WTC11 (cell line): ENCODE measurements around the gene KIRREL3. TPM values are rescaled to one million over a fixed set of nuclear protein-coding genes. Genes with fewer than 3 reads are reported as not detected.

Experiments
- ATAC-seq: fragments of 200-7000 bp; cut with Tn5 transposase; 2 replicates; pipeline ENCODE4 v1.10.0; 2021; ENCODE audit warnings: mild to moderate bottlenecking, moderate library complexity
- CTCF ChIA-PET: fragments of 300-600 bp; sonication (Branson Sonifier 250); formaldehyde crosslinking; loops from one replicate; lab custom pipeline; 2021; ENCODE audit warnings: antibody characterized with exemption; lab: Charles Lee
- POLR2A ChIA-PET: fragments of 350-600 bp; sonication (Branson Sonifier 250); formaldehyde crosslinking; loops from one replicate; lab custom pipeline; 2021; ENCODE audit warnings: antibody characterized with exemption; lab: Charles Lee
- DNase-seq: peaks from one replicate; pipeline ENCODE4 v3.0.0; 2021; ENCODE audit warnings: low spot score
- H3K27ac Mint-ChIP-seq: 2 replicates; pipeline ENCODE4 v1.8.0; 2021; ENCODE audit warnings: mixed read lengths
- H3K27me3 Mint-ChIP-seq: 2 replicates; pipeline ENCODE4 v1.8.0; 2021; ENCODE audit warnings: low read depth, mild to moderate bottlenecking, moderate library complexity, mixed read lengths
- H3K36me3 Mint-ChIP-seq: 2 replicates; pipeline ENCODE4 v1.8.0; 2021; ENCODE audit warnings: mixed read lengths
- H3K4me1 Mint-ChIP-seq: 2 replicates; pipeline ENCODE4 v1.8.0; 2022; ENCODE audit warnings: mixed read lengths
- H3K4me3 Mint-ChIP-seq: 2 replicates; pipeline ENCODE4 v1.8.0; 2021; ENCODE audit warnings: mild to moderate bottlenecking, moderate library complexity, mixed read lengths
- H3K9me3 Mint-ChIP-seq: 2 replicates; pipeline ENCODE4 v1.8.0; 2021; ENCODE audit warnings: mixed read lengths
- CREM ChIP-seq: sonication (generic); formaldehyde crosslinking; IDR thresholded peaks from 2 replicates; pipeline ENCODE4 v1.8.1; 2022; ENCODE audit warnings: mild to moderate bottlenecking, missing genetic modification reagents, moderate library complexity
- EMX1 ChIP-seq: fragments of 250-450 bp; sonication (Bioruptor Pico); IDR thresholded peaks from 2 replicates; pipeline ENCODE4 v1.8.0; 2021; ENCODE audit warnings: mild to moderate bottlenecking
- ETV6 ChIP-seq: sonication (generic); formaldehyde crosslinking; IDR thresholded peaks from 2 replicates; pipeline ENCODE4 v1.8.1; 2022; ENCODE audit warnings: mild to moderate bottlenecking, missing genetic modification reagents
- HMGA2 ChIP-seq: fragments of 250-450 bp; sonication (Bioruptor Pico); IDR thresholded peaks from 2 replicates; pipeline ENCODE4 v1.4.0; 2021; ENCODE audit warnings: mild to moderate bottlenecking, moderate library complexity
- KAT7 ChIP-seq: sonication (generic); formaldehyde crosslinking; IDR thresholded peaks from 2 replicates; pipeline ENCODE4 v1.8.1; 2023; ENCODE audit warnings: missing genetic modification reagents, mild to moderate bottlenecking, borderline replicate concordance
- PRRX2 ChIP-seq: fragments of 250-450 bp; sonication (Bioruptor Pico); IDR thresholded peaks from 2 replicates; pipeline ENCODE4 v1.8.0; 2021; ENCODE audit warnings: mild to moderate bottlenecking
- ZBTB21 ChIP-seq: sonication (generic); formaldehyde crosslinking; IDR thresholded peaks from 2 replicates; pipeline ENCODE4 v1.8.1; 2023; ENCODE audit warnings: mild to moderate bottlenecking, missing genetic modification reagents, borderline replicate concordance
- ZNF263 ChIP-seq: sonication (generic); formaldehyde crosslinking; IDR thresholded peaks from 2 replicates; pipeline ENCODE4 v1.8.1; 2022; ENCODE audit warnings: low read depth, mild to moderate bottlenecking, moderate library complexity, missing genetic modification reagents
- ZNF317 ChIP-seq: sonication (generic); formaldehyde crosslinking; IDR thresholded peaks from 2 replicates; pipeline ENCODE4 v1.8.1; 2023; ENCODE audit warnings: low read depth, mild to moderate bottlenecking, moderate library complexity, missing genetic modification reagents, borderline replicate concordance
- ZNF671 ChIP-seq: fragments of 250-450 bp; sonication (Bioruptor Pico); IDR thresholded peaks from 2 replicates; pipeline ENCODE4 v1.8.0; 2021; ENCODE audit warnings: mild to moderate bottlenecking
- total RNA-seq: library from RNA; stranded (reverse); gene quantifications from 3 replicates; pipeline ENCODE4 v1.2.3, GENCODE V29; 2021
- TF ChIP-seq, protein P1 (sequence below): sonication (generic); formaldehyde crosslinking; IDR thresholded peaks from 2 replicates; pipeline ENCODE4 v1.8.1; 2022; ENCODE audit warnings: low read depth, missing genetic modification reagents, borderline replicate concordance
- TF ChIP-seq, protein P2 (sequence below): sonication (generic); formaldehyde crosslinking; IDR thresholded peaks from 2 replicates; pipeline ENCODE4 v1.8.1; 2023; ENCODE audit warnings: mild to moderate bottlenecking, missing genetic modification reagents, borderline replicate concordance
- TF ChIP-seq, protein P3 (sequence below): sonication (generic); formaldehyde crosslinking; IDR thresholded peaks from 2 replicates; pipeline ENCODE4 v1.8.1; 2023; ENCODE audit warnings: mild to moderate bottlenecking, missing genetic modification reagents, moderate library complexity
- TF ChIP-seq, protein P4 (sequence below): fragments of 250-450 bp; sonication (Bioruptor Pico); IDR thresholded peaks from 2 replicates; pipeline ENCODE4 v1.9.0; 2021; ENCODE audit warnings: mild to moderate bottlenecking
- TF ChIP-seq, protein P5 (sequence below): fragments of 200-600 bp; IDR thresholded peaks from 2 replicates; pipeline ENCODE4 v1.8.0; 2022; ENCODE audit warnings: antibody characterized with exemption
- TF ChIP-seq, protein P6 (sequence below): fragments of 250-450 bp; sonication (Bioruptor Pico); IDR thresholded peaks from 2 replicates; pipeline ENCODE4 v1.9.0; 2021; ENCODE audit warnings: mild to moderate bottlenecking, borderline replicate concordance
- TF ChIP-seq, protein P7 (sequence below): sonication (generic); formaldehyde crosslinking; conservative IDR thresholded peaks from 2 replicates; pipeline ENCODE4 v1.8.1; 2022; ENCODE audit warnings: mild to moderate bottlenecking, missing genetic modification reagents
- TF ChIP-seq, protein P8 (sequence below): sonication (generic); formaldehyde crosslinking; IDR thresholded peaks from 2 replicates; pipeline ENCODE4 v1.8.1; 2023; ENCODE audit warnings: mild to moderate bottlenecking, moderate library complexity, missing genetic modification reagents
- TF ChIP-seq, protein P9 (sequence below): sonication (generic); formaldehyde crosslinking; IDR thresholded peaks from 2 replicates; pipeline ENCODE4 v1.8.0; 2022; ENCODE audit warnings: mild to moderate bottlenecking, missing genetic modification reagents

KIRREL3 gene
- total RNA-seq, 1 experiment from 2014 or later = 0.59 TPM

DNA sequence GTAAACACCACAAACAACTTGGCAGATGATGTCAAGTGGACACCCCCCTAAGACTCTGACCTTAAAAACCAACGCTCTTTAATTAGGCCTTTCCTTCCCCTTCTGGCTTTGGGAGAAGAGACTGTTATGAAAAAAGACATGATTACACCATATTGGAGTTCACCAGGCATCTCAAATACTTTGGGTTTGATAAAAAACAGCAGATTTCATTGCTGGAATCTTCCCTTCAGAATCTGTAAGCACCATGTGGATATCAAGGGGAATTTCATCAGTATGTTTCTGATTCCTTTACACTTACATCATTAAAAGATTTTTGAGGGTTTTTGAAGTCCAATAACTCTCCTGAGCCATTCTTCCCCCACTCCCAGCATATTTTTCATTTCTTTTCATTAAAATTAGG is 85.6 kb downstream of the KIRREL3 start (continued):
- TF ChIP-seq, protein P1, sequence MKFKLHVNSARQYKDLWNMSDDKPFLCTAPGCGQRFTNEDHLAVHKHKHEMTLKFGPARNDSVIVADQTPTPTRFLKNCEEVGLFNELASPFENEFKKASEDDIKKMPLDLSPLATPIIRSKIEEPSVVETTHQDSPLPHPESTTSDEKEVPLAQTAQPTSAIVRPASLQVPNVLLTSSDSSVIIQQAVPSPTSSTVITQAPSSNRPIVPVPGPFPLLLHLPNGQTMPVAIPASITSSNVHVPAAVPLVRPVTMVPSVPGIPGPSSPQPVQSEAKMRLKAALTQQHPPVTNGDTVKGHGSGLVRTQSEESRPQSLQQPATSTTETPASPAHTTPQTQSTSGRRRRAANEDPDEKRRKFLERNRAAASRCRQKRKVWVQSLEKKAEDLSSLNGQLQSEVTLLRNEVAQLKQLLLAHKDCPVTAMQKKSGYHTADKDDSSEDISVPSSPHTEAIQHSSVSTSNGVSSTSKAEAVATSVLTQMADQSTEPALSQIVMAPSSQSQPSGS (CRISPR knock-in tag) = no peak
- TF ChIP-seq, protein P2, sequence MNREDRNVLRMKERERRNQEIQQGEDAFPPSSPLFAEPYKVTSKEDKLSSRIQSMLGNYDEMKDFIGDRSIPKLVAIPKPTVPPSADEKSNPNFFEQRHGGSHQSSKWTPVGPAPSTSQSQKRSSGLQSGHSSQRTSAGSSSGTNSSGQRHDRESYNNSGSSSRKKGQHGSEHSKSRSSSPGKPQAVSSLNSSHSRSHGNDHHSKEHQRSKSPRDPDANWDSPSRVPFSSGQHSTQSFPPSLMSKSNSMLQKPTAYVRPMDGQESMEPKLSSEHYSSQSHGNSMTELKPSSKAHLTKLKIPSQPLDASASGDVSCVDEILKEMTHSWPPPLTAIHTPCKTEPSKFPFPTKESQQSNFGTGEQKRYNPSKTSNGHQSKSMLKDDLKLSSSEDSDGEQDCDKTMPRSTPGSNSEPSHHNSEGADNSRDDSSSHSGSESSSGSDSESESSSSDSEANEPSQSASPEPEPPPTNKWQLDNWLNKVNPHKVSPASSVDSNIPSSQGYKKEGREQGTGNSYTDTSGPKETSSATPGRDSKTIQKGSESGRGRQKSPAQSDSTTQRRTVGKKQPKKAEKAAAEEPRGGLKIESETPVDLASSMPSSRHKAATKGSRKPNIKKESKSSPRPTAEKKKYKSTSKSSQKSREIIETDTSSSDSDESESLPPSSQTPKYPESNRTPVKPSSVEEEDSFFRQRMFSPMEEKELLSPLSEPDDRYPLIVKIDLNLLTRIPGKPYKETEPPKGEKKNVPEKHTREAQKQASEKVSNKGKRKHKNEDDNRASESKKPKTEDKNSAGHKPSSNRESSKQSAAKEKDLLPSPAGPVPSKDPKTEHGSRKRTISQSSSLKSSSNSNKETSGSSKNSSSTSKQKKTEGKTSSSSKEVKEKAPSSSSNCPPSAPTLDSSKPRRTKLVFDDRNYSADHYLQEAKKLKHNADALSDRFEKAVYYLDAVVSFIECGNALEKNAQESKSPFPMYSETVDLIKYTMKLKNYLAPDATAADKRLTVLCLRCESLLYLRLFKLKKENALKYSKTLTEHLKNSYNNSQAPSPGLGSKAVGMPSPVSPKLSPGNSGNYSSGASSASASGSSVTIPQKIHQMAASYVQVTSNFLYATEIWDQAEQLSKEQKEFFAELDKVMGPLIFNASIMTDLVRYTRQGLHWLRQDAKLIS (CRISPR knock-in tag) = no peak
- TF ChIP-seq, protein P3, sequence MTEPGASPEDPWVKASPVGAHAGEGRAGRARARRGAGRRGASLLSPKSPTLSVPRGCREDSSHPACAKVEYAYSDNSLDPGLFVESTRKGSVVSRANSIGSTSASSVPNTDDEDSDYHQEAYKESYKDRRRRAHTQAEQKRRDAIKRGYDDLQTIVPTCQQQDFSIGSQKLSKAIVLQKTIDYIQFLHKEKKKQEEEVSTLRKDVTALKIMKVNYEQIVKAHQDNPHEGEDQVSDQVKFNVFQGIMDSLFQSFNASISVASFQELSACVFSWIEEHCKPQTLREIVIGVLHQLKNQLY (CRISPR knock-in tag) = no peak
- no peak for TF ChIP-seq PRRX2 (CRISPR knock-in tag)
- TF ChIP-seq, protein P4, sequence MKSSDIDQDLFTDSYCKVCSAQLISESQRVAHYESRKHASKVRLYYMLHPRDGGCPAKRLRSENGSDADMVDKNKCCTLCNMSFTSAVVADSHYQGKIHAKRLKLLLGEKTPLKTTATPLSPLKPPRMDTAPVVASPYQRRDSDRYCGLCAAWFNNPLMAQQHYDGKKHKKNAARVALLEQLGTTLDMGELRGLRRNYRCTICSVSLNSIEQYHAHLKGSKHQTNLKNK = no peak

DNA sequence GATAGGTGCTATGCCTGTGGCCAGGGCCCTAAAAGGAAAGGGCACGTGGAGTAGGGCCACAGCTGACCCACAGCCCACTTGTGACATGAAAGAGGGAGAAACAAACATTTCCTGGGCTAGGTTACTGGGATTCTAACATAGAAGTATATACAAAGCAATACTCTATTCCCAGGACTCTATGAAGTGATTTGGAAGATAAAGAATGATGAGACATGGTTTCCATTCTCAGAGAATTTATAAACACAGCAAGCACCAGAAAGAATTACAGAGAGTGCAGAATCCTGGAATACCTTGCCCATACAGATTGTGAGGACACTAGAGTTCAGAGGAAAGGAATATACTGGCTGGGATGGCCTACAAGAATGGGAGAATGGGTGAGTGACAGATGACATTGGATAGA is 86.4 kb downstream of the KIRREL3 start:
- no peaks in the 10 kb centered on the region for H3K36me3 Mint-ChIP-seq
- H3K9me3 Mint-ChIP-seq = peaks cover 11% of the 10 kb centered on the region
- H3K27ac Mint-ChIP-seq = no peak overlapping the region
- H3K4me1 Mint-ChIP-seq = peaks cover 9% of the 10 kb centered on the region
- H3K27me3 Mint-ChIP-seq = no peaks in the 10 kb centered on the region
- no peak overlapping the region for H3K4me3 Mint-ChIP-seq
- no peak for ATAC-seq
- ChIA-PET CTCF (interaction anchor here (1.0 kb wide), 1 partner anchor 76 kb away, joined by 3 read pairs; no protein-coding TSS in a partner anchor), POLR2A (no interaction called here)
- TF ChIP-seq ZNF671 (no peak), ZNF317 (CRISPR knock-in tag) (no peak)
- TF ChIP-seq, protein P5, sequence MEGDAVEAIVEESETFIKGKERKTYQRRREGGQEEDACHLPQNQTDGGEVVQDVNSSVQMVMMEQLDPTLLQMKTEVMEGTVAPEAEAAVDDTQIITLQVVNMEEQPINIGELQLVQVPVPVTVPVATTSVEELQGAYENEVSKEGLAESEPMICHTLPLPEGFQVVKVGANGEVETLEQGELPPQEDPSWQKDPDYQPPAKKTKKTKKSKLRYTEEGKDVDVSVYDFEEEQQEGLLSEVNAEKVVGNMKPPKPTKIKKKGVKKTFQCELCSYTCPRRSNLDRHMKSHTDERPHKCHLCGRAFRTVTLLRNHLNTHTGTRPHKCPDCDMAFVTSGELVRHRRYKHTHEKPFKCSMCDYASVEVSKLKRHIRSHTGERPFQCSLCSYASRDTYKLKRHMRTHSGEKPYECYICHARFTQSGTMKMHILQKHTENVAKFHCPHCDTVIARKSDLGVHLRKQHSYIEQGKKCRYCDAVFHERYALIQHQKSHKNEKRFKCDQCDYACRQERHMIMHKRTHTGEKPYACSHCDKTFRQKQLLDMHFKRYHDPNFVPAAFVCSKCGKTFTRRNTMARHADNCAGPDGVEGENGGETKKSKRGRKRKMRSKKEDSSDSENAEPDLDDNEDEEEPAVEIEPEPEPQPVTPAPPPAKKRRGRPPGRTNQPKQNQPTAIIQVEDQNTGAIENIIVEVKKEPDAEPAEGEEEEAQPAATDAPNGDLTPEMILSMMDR = no peak
- DNase-seq = no peak

DNA sequence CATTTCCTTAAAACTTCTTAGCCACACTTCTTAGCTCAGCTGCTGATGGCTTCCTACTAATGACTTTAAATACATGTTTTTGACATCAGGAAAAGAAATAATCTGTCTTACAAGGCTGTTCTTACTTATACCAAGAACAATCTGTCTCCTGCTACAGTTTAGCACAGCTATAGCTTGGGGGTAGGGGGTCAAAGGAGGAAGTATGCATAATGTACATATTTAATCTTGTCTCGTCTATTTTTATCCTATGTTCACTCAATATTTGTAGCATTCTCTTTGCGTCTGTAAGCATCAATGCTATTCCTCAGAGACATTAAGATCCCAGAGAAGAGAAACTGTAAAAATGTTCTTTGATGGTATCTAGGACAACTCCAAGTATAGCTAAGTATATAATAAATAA is 96.0 kb downstream of the KIRREL3 start:
- peaks cover 13% of the 10 kb centered on the region for H3K4me1 Mint-ChIP-seq
- H3K9me3 Mint-ChIP-seq = peaks cover 10% of the 10 kb centered on the region
- no peak overlapping the region for H3K27ac Mint-ChIP-seq
- no peak for ATAC-seq
- CTCF ChIA-PET = no interaction called here
- POLR2A ChIA-PET = no interaction called here
- H3K36me3 Mint-ChIP-seq = no peaks in the 10 kb centered on the region
- no peak overlapping the region for H3K4me3 Mint-ChIP-seq
- DNase-seq = no peak
- H3K27me3 Mint-ChIP-seq = no peaks in the 10 kb centered on the region
- TF ChIP-seq, protein P6, sequence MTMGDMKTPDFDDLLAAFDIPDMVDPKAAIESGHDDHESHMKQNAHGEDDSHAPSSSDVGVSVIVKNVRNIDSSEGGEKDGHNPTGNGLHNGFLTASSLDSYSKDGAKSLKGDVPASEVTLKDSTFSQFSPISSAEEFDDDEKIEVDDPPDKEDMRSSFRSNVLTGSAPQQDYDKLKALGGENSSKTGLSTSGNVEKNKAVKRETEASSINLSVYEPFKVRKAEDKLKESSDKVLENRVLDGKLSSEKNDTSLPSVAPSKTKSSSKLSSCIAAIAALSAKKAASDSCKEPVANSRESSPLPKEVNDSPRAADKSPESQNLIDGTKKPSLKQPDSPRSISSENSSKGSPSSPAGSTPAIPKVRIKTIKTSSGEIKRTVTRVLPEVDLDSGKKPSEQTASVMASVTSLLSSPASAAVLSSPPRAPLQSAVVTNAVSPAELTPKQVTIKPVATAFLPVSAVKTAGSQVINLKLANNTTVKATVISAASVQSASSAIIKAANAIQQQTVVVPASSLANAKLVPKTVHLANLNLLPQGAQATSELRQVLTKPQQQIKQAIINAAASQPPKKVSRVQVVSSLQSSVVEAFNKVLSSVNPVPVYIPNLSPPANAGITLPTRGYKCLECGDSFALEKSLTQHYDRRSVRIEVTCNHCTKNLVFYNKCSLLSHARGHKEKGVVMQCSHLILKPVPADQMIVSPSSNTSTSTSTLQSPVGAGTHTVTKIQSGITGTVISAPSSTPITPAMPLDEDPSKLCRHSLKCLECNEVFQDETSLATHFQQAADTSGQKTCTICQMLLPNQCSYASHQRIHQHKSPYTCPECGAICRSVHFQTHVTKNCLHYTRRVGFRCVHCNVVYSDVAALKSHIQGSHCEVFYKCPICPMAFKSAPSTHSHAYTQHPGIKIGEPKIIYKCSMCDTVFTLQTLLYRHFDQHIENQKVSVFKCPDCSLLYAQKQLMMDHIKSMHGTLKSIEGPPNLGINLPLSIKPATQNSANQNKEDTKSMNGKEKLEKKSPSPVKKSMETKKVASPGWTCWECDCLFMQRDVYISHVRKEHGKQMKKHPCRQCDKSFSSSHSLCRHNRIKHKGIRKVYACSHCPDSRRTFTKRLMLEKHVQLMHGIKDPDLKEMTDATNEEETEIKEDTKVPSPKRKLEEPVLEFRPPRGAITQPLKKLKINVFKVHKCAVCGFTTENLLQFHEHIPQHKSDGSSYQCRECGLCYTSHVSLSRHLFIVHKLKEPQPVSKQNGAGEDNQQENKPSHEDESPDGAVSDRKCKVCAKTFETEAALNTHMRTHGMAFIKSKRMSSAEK = no peak
- TF ChIP-seq HMGA2 (CRISPR knock-in tag) = no peak
- TF ChIP-seq, protein P7, sequence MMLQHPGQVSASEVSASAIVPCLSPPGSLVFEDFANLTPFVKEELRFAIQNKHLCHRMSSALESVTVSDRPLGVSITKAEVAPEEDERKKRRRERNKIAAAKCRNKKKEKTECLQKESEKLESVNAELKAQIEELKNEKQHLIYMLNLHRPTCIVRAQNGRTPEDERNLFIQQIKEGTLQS = no peak
- TF ChIP-seq EMX1 (CRISPR knock-in tag) = no peak
- TF ChIP-seq ZNF263 (CRISPR knock-in tag) = no peak
- no peak for TF ChIP-seq CREM (CRISPR knock-in tag)
- TF ChIP-seq ETV6 = no peak
- TF ChIP-seq, protein P8, sequence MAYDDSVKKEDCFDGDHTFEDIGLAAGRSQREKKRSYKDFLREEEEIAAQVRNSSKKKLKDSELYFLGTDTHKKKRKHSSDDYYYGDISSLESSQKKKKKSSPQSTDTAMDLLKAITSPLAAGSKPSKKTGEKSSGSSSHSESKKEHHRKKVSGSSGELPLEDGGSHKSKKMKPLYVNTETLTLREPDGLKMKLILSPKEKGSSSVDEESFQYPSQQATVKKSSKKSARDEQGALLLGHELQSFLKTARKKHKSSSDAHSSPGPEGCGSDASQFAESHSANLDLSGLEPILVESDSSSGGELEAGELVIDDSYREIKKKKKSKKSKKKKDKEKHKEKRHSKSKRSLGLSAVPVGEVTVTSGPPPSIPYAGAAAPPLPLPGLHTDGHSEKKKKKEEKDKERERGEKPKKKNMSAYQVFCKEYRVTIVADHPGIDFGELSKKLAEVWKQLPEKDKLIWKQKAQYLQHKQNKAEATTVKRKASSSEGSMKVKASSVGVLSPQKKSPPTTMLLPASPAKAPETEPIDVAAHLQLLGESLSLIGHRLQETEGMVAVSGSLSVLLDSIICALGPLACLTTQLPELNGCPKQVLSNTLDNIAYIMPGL (CRISPR knock-in tag) = no peak
- no peak for TF ChIP-seq KAT7 (CRISPR knock-in tag)
- no peak for TF ChIP-seq ZBTB21 (CRISPR knock-in tag)
- TF ChIP-seq, protein P9, sequence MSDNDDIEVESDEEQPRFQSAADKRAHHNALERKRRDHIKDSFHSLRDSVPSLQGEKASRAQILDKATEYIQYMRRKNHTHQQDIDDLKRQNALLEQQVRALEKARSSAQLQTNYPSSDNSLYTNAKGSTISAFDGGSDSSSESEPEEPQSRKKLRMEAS = no peak
